ENCODE data around the gene UBE4B.
"Not testable (repeated sequence)": the region's sequence is repeated elsewhere in the genome, so short reads cannot be mapped to it uniquely, and the experiment has no call there.

Gene UBE4B

GRCh38 chr1:10042746-10043145 lies 10.0 kb downstream of the UBE4B start:
- no peak for DNase-seq

- no peak for DNase-seq
Measured at GRCh38 chr1:10045480-10046355, 13.0 kb downstream of the UBE4B start.

DNA sequence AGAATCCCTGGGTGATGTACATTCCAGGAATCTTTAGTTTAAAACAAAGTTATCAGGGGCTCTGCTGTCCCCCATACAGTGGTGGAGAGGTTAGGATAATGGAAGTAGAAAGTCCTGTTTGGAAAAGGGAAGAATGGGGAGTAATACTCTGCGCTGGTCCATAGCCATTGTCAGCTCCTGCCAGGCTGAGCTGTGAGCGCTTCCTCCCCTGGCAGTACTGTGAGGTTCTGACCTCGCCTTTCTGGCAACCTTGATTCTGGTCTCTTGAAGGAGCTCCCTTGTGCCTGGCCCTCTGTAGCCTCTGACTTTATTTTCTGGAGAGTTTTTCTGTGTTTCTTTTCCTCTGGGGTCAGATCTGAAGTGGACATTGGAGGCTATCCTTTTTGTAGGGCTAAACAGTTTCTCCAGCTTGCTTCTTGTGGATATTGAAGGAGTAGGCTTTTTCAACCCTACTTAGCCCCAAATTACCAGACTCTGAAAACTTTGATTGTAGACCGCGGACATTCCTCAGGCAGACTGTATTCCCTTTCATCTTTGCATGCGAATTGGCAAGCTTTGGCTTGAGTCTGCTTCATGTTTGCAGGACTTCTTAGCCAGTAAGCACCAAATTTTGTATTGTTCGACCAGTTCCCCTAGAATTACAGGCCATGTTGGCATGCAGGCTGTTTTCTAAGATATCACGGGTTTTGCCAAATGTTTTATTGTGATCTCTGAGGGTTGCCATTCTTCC lies 13.8 kb downstream of the UBE4B start:
- DNase-seq: no peak

DNA sequence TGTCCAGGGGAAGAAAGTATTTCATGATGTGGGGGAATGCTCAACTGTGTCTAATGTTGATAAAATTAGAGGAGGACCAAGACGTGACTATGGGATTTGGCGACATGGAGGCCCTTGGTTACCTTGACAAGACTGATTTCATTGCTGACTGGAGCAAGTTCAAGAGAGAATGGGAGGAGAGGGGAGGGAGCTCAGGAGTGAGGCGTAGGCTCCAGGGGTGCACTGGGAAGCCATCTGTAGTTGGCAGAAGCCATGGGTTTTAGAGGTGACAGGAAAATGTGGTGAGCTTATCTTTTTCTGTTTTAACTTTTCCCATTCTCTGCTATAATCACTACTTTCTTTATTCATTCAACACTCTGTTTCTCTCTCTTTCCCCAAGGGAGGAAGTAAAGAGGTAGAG lies 15.8 kb downstream of the UBE4B start:
- DNase-seq: no peak

DNA sequence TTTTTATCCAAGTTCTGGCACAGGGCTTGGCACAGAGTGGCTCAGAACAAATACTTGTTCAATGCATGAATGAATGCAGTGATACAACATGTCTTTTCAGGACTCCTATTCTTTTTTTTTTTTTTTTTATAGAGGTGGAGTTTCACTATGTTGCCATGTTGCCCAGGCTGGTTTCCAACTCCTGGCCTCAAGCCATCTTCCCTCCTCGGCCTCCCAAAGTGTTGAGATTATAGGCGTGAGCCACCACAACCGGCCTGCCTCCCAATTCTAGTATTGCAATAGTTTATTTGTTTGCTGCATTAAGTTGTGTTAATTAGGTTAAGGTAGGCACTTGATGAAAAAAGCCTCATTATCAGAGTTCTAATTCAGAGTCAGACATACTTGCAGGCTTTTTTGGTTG lies 17.9 kb downstream of the UBE4B start:
- no peak for DNase-seq

GRCh38 chr1:10051656-10052055 lies 18.9 kb downstream of the UBE4B start:
- DNase-seq: no peak

DNA sequence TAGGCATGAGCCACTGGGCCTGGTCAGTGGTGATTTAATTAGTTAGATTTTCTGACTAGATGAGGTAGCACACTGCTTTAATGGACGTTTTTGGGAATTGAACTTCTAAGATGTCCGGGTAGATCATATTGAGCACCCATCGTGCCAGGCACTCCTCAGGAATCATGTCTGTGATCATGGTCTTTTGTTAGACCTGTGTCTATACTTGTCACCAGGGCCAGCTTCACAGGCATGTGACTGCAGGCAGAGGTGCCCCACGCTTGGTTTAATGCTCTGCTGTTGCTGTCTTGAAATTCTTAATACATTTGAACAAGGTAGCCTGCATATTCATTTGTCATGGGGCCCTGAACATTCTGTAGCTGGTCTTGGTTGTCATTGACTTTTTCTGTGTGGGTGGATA lies 19.6 kb downstream of the UBE4B start:
- DNase-seq: no peak

- no peak for DNase-seq
Measured at GRCh38 chr1:10054465-10054864, 21.7 kb downstream of the UBE4B start.

DNA sequence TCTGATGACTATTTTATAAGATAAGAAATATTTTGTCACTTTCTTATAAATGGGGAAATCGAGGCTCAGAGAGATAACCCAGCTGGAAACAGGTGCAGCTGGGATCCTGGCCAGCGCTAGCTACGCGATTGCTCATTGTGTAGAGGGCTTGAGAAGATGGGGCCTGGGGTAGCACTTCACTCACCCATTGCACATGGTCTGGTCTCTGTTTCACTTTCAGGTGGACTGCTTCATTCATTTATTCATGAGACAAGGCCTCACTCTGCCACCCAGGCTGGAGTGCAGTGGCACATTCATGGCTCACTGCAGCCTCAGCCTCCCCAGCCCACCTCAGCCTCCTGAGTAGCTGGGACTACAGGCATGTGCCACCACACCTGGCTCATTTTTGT lies 23.8 kb downstream of the UBE4B start:
- DNase-seq: no peak

- DNase-seq: no peak
Measured at GRCh38 chr1:10057343-10057742, 24.6 kb downstream of the UBE4B start.

DNA sequence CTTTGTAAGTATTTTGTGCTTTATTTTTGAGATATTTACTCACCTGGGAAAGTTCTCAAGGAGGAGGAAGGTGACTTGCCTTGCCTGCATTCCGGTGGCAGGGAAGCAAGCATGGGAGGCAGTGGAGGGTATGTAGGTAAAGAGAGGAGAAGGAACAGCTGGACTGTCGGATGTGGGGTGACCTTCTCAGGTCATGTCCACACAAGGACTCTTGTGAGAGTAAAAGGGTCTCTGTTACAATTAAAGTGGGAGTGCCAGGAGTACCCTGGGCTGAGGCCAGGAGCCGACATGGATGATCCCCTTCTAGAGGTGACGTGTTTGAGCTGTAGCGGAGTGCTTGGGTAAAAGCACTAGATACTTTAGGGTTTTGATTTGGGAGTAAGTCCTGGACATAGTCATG lies 25.0 kb downstream of the UBE4B start:
- no peak for DNase-seq

DNA sequence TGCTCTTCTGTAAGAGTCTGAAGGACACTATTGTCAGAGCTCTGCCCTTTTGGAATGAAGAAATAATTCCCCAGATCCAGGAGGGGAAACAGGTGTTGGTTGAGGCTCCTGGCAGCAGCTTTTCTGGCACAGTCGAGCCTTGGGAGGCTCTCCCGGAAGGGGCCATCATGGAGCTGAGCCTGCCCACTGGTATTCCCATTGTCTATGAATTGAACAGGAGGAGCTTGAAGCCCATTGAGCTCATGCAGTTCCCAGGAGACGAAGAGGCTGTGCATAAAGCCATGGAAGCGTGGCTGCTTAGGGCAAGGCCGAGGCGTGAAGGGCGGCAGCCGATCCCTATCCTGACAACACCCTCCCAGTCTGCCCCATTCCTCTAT lies 26.6 kb downstream of the UBE4B start:
- DNase-seq: no peak

GRCh38 chr1:10060311-10061100 lies 27.7 kb downstream of the UBE4B start:
- no peak for DNase-seq

GRCh38 chr1:10061276-10061675 lies 28.5 kb downstream of the UBE4B start:
- no peak for DNase-seq

DNA sequence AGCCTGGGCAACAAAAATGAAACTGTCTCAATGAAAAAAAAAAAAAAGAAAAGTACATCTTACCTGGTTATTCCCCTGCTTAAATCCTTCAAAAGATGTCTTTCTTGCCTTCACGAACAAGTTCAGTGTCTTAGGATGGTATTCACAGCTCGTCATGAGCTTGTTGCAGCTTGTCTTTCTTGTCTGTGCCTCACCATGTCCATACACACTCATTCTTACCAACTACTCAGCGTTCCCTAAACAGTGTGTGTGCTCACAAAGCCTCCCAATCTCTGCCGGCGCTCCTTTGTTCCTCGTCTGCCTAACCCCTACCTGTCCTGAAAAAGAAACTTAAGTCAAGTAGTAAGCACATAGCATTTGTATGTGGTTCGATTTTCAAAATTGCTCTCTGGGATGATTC lies 31.1 kb downstream of the UBE4B start:
- DNase-seq: no peak

GRCh38 chr1:10064416-10065343 lies 31.9 kb downstream of the UBE4B start:
- no peak for DNase-seq

- no peak for DNase-seq
Measured at GRCh38 chr1:10065344-10065685, 32.6 kb downstream of the UBE4B start.

- DNase-seq: no peak
Measured at GRCh38 chr1:10065760-10066159, 33.0 kb downstream of the UBE4B start.

- DNase-seq: no peak
Measured at GRCh38 chr1:10068605-10069294, 36.0 kb downstream of the UBE4B start.

GRCh38 chr1:10070206-10070605 lies 37.4 kb downstream of the UBE4B start:
- DNase-seq: no peak

DNA sequence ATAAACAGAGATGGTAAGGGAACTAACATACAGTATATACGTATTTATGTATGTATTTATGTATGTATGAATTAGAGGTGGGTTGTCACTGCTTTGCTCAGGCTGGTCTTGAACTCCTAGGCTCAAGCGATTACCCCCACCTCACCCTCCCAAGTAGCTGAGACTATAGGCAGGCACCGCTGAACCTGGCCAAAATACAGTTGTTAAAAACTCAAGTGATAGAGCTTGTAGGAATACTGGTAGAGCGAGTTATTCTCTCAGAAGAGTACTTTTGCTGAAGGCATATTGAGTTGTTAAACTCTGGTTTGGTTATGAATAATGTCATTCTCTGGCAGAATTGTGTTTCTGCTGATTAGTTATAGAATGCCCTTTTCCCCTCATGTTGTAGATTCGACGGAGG lies 38.9 kb downstream of the UBE4B start:
- no peak for DNase-seq

GRCh38 chr1:10073371-10073770 lies 40.6 kb downstream of the UBE4B start:
- DNase-seq: not testable (repeated sequence)
